ENCODE results near the gene GNAZ. TPM values are rescaled to one million over a fixed set of nuclear protein-coding genes. Genes with fewer than 3 reads are reported as not detected.
"Not testable (repeated sequence)": the region's sequence is repeated elsewhere in the genome, so short reads cannot be mapped to it uniquely, and the experiment has no call there.

GNAZ gene
- polyA plus RNA-seq, 1 donor (not counting 4 experiments of a cell fraction or from before 2014, with no cell fraction given): 0.03 TPM

GRCh38 chr22:23132376-23133091 is 62.2 kb downstream of the GNAZ start:
- Histone ChIP-seq H3K4me1 (ENCODE audit: control insufficient read depth, extremely low read depth, insufficient read depth, low read length) (peaks cover 5% of the 10 kb centered on the region), H3K9ac (ENCODE audit: control insufficient read depth, extremely low read depth, insufficient read depth, low read length) (no peak overlapping the region), H3K4me3 (ENCODE audit: control insufficient read depth in 2 of 3, extremely low read depth in 1 of 3, insufficient read depth in 2 of 3, low read depth in 1 of 3, low read length in 3 of 3) (no peak overlapping the region), H3K27ac (ENCODE audit: control insufficient read depth, insufficient read depth, low read length) (no peak overlapping the region), H3K4me2 (ENCODE audit: control insufficient read depth, extremely low read depth, insufficient read depth, low read depth, low read length) (no peak overlapping the region), H4K20me1 (ENCODE audit: control insufficient read depth, extremely low read depth, insufficient read depth, low read length) (peaks cover 3% of the 10 kb centered on the region), H3K9me3 (ENCODE audit: control insufficient read depth, low read depth, low read length) (no peaks in the 10 kb centered on the region), H3K79me2 (ENCODE audit: control insufficient read depth, insufficient read depth, low read length) (no peaks in the 10 kb centered on the region), H3K9me1 (ENCODE audit: control insufficient read depth, extremely low read depth, insufficient read depth, low read length) (no peaks in the 10 kb centered on the region), H2AFZ (ENCODE audit: control insufficient read depth, low read length) (no peak overlapping the region), H3K36me3 (ENCODE audit: control insufficient read depth in 2 of 2, extremely low read depth in 1 of 2, insufficient read depth in 2 of 2, low read length in 2 of 2) (no peaks in the 10 kb centered on the region), H3K27me3 (ENCODE audit: control insufficient read depth, extremely low read depth, insufficient read depth, low read length) (no peaks in the 10 kb centered on the region)
- dilution Hi-C loops (cut with MboI; ENCODE audit: extremely low pct_ligation_motif_present, low sequenced_read_pairs): no loop called here
- DNase-seq (ENCODE audit: low read depth, low spot score) (no peak), FAIRE-seq (no peak)
- TF ChIP-seq EZH2 (IDR thresholded peaks at IDR 0.05; ENCODE audit: low read length) (no peak), CTCF (optimal IDR thresholded peaks at IDR 0.05 in 1 of 3, IDR thresholded peaks at IDR 0.05 in 1 of 3, conservative IDR thresholded peaks at IDR 0.05 in 1 of 3; ENCODE audit: extremely low read depth in 1 of 3, insufficient read depth in 2 of 3, low read length in 3 of 3) (no peak)

- H3K4me2 ChIP-seq (ENCODE audit: control insufficient read depth, extremely low read depth, insufficient read depth, low read depth, low read length): no peak overlapping the region
- H2AFZ ChIP-seq (ENCODE audit: control insufficient read depth, low read length): no peak overlapping the region
- TF ChIP-seq CTCF (optimal IDR thresholded peaks at IDR 0.05 in 1 of 3, IDR thresholded peaks at IDR 0.05 in 1 of 3, conservative IDR thresholded peaks at IDR 0.05 in 1 of 3; ENCODE audit: extremely low read depth in 1 of 3, insufficient read depth in 2 of 3, low read length in 3 of 3) (no peak), EZH2 (IDR thresholded peaks at IDR 0.05; ENCODE audit: low read length) (no peak)
- dilution Hi-C loops (cut with MboI; ENCODE audit: extremely low pct_ligation_motif_present, low sequenced_read_pairs): no loop called here
- H3K9me3 ChIP-seq (ENCODE audit: control insufficient read depth, low read depth, low read length): no peaks in the 10 kb centered on the region
- no peaks in the 10 kb centered on the region for H3K9me1 ChIP-seq (ENCODE audit: control insufficient read depth, extremely low read depth, insufficient read depth, low read length)
- DNase-seq (ENCODE audit: low read depth, low spot score) (no peak), FAIRE-seq (no peak)
- H3K79me2 ChIP-seq (ENCODE audit: control insufficient read depth, insufficient read depth, low read length): no peaks in the 10 kb centered on the region
- H4K20me1 ChIP-seq (ENCODE audit: control insufficient read depth, extremely low read depth, insufficient read depth, low read length): no peaks in the 10 kb centered on the region
- no peak overlapping the region for H3K27ac ChIP-seq (ENCODE audit: control insufficient read depth, insufficient read depth, low read length)
- no peak overlapping the region for H3K9ac ChIP-seq (ENCODE audit: control insufficient read depth, extremely low read depth, insufficient read depth, low read length)
- H3K36me3 ChIP-seq (ENCODE audit: control insufficient read depth in 2 of 2, extremely low read depth in 1 of 2, insufficient read depth in 2 of 2, low read length in 2 of 2): no peaks in the 10 kb centered on the region
- H3K4me1 ChIP-seq (ENCODE audit: control insufficient read depth, extremely low read depth, insufficient read depth, low read length): peaks cover 18% of the 10 kb centered on the region
- no peak overlapping the region for H3K4me3 ChIP-seq (ENCODE audit: control insufficient read depth in 2 of 3, extremely low read depth in 1 of 3, insufficient read depth in 2 of 3, low read depth in 1 of 3, low read length in 3 of 3)
- no peaks in the 10 kb centered on the region for H3K27me3 ChIP-seq (ENCODE audit: control insufficient read depth, extremely low read depth, insufficient read depth, low read length)
Observed at GRCh38 chr22:23133922-23134321, 63.6 kb downstream of the GNAZ start.

- H3K9ac ChIP-seq (ENCODE audit: control insufficient read depth, extremely low read depth, insufficient read depth, low read length); H3K4me2 ChIP-seq (ENCODE audit: control insufficient read depth, extremely low read depth, insufficient read depth, low read depth, low read length); H3K27me3 ChIP-seq (ENCODE audit: control insufficient read depth, extremely low read depth, insufficient read depth, low read length); FAIRE-seq; H3K9me1 ChIP-seq (ENCODE audit: control insufficient read depth, extremely low read depth, insufficient read depth, low read length); H4K20me1 ChIP-seq (ENCODE audit: control insufficient read depth, extremely low read depth, insufficient read depth, low read length); dilution Hi-C loops (cut with MboI; ENCODE audit: extremely low pct_ligation_motif_present, low sequenced_read_pairs); H3K36me3 ChIP-seq (ENCODE audit: control insufficient read depth in 2 of 2, extremely low read depth in 1 of 2, insufficient read depth in 2 of 2, low read length in 2 of 2); H3K9me3 ChIP-seq (ENCODE audit: control insufficient read depth, low read depth, low read length); H3K27ac ChIP-seq (ENCODE audit: control insufficient read depth, insufficient read depth, low read length); H2AFZ ChIP-seq (ENCODE audit: control insufficient read depth, low read length); DNase-seq (ENCODE audit: low read depth, low spot score); H3K79me2 ChIP-seq (ENCODE audit: control insufficient read depth, insufficient read depth, low read length); H3K4me3 ChIP-seq (ENCODE audit: control insufficient read depth in 2 of 3, extremely low read depth in 1 of 3, insufficient read depth in 2 of 3, low read depth in 1 of 3, low read length in 3 of 3): not testable (repeated sequence)
- H3K4me1 ChIP-seq (ENCODE audit: control insufficient read depth, extremely low read depth, insufficient read depth, low read length): peaks cover 26% of the 10 kb centered on the region
Observed at GRCh38 chr22:23136991-23137390, 66.7 kb downstream of the GNAZ start.

All from keratinocyte (primary cell).